Effector CD4-positive, alpha-beta T cell (primary cell): ENCODE results near the gene PTPRZ1. TPM values are rescaled to one million over a fixed set of nuclear protein-coding genes. Genes with fewer than 3 reads are reported as not detected.

ENCODE experiments used
- DNase-seq: peaks from one replicate; pipeline ENCODE4 v3.0.0-alpha.2; 2020
- total RNA-seq: gene quantifications from one replicate; lab custom pipeline; 2026; lab: John Stamatoyannopoulos, UW

The PTPRZ1 gene
- not detected for total RNA-seq

GRCh38 chr7:121872831-121873288 lies at the start of gene PTPRZ1:
Gene PTPRZ1, plus strand, starts transcription at chr7:121873161. Its CDS starts 339 bp downstream, at chr7:121873500.
- DNase-seq = no peak

- DNase-seq = no peak
Observed at GRCh38 chr7:121824276-121824675, 48.7 kb upstream of the PTPRZ1 start.

- DNase-seq = no peak
Observed at GRCh38 chr7:121831351-121831750, 41.6 kb upstream of the PTPRZ1 start.

GRCh38 chr7:121831801-121832200 lies 41.2 kb upstream of the PTPRZ1 start:
- DNase-seq = no peak

GRCh38 chr7:121832347-121832746 lies 40.6 kb upstream of the PTPRZ1 start:
- no peak for DNase-seq

- no peak for DNase-seq
Observed at GRCh38 chr7:121833991-121834390, 39.0 kb upstream of the PTPRZ1 start.

- no peak for DNase-seq
Observed at GRCh38 chr7:121837462-121837861, 35.5 kb upstream of the PTPRZ1 start.

- no peak for DNase-seq
Observed at GRCh38 chr7:121847041-121847440, 25.9 kb upstream of the PTPRZ1 start.

- no peak for DNase-seq
Observed at GRCh38 chr7:121853307-121853706, 19.7 kb upstream of the PTPRZ1 start.

GRCh38 chr7:121860953-121861352 lies 12.0 kb upstream of the PTPRZ1 start:
- no peak for DNase-seq

GRCh38 chr7:121862591-121862990 lies 10.4 kb upstream of the PTPRZ1 start:
- DNase-seq = no peak

- no peak for DNase-seq
Observed at GRCh38 chr7:121871188-121871587, 1.8 kb upstream of the PTPRZ1 start.

- DNase-seq = no peak
Observed at GRCh38 chr7:121873289-121874194, 581 bp downstream of the PTPRZ1 start.

- DNase-seq = no peak
Observed at GRCh38 chr7:121874298-121874697, 1.3 kb downstream of the PTPRZ1 start.

GRCh38 chr7:121875203-121875602 lies 2.2 kb downstream of the PTPRZ1 start:
- DNase-seq = no peak

- DNase-seq = no peak
Observed at GRCh38 chr7:121876656-121877500, 3.9 kb downstream of the PTPRZ1 start.

- DNase-seq = no peak
Observed at GRCh38 chr7:121878918-121879464, 6.0 kb downstream of the PTPRZ1 start.

GRCh38 chr7:121879544-121879943 lies 6.6 kb downstream of the PTPRZ1 start:
- DNase-seq = no peak

- no peak for DNase-seq
Observed at GRCh38 chr7:121882731-121883130, 9.8 kb downstream of the PTPRZ1 start.

GRCh38 chr7:121885166-121885920 lies 12.4 kb downstream of the PTPRZ1 start:
- no peak for DNase-seq

GRCh38 chr7:121887634-121888033 lies 14.7 kb downstream of the PTPRZ1 start:
- DNase-seq = no peak

- DNase-seq = no peak
Observed at GRCh38 chr7:121890833-121891232, 17.9 kb downstream of the PTPRZ1 start.
